GM19324 (cell line): Measurements from ENCODE around the gene TNFRSF6B.

ENCODE experiments used
- ATAC-seq: cut with Tn5 transposase; IDR thresholded peaks from one replicate; pipeline ENCODE4 v1.9.1; 2021; ENCODE audit warnings: mild to moderate bottlenecking, moderate library complexity; ENCODE audit not compliant: unreplicated experiment, low FRiP score

TNFRSF6B gene

DNA sequence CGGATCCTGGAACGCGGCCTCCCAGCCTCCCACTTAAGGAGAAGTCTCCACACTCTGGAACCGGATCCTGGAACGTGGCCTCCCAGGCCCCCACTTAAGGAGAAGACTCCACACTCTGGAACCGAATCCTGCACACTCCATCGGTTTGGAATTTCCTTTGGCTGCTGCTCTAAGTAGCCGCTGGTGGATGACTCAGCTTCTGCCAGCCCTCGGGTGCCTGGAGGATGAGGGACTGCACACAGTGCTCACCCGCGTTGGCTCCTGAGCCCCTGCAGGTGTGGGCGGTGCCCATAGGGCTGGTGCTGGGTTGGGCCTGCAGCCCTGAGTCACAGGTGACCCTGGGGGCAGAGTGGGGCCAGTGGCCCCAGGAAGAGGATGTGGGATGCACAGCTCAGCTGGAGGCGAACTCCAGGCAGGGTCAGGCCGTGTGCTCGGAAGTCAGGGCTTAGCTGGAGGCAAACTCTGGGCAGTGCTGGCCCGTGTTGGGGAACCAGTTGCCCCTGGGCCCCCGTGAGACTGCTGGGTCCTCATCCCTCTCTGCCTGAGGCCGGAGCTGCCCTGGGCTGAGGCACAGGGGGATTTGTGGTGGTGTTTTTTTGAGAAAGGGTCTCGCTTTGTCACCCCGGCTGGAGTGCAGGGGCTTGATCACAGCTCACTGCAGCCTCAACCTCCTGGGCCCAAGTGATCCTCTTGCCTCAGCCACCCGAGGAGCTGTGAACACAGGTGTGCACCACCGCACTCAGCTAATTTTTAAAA, 13.9 kb upstream of the TNFRSF6B start:
- no peak for ATAC-seq

- ATAC-seq = no peak
Observed at GRCh38 chr20:63685269-63686026, 11.0 kb upstream of the TNFRSF6B start.

DNA sequence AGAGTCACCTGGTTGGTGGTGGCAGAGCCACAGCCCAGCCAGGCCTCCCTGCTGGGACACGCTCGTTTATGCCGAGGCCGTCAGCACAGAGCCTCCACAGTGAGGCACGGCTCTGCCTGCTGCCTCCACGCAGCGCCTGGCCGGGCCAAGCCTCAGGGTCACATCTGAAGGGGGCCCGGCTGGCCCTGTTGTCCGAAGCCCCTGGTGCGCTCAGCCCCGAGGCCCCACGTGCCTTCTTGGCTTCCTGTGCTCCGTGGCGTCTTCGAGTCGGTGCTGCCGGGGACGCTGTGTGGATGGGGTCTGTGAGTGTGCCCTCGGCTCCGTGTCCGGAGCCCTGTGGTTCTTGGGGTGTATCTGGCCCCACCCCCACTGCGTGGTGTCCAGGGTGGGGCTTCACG, 10.4 kb upstream of the TNFRSF6B start:
- no peak for ATAC-seq

GRCh38 chr20:63686492-63687321, 9.7 kb upstream of the TNFRSF6B start:
- no peak for ATAC-seq

DNA sequence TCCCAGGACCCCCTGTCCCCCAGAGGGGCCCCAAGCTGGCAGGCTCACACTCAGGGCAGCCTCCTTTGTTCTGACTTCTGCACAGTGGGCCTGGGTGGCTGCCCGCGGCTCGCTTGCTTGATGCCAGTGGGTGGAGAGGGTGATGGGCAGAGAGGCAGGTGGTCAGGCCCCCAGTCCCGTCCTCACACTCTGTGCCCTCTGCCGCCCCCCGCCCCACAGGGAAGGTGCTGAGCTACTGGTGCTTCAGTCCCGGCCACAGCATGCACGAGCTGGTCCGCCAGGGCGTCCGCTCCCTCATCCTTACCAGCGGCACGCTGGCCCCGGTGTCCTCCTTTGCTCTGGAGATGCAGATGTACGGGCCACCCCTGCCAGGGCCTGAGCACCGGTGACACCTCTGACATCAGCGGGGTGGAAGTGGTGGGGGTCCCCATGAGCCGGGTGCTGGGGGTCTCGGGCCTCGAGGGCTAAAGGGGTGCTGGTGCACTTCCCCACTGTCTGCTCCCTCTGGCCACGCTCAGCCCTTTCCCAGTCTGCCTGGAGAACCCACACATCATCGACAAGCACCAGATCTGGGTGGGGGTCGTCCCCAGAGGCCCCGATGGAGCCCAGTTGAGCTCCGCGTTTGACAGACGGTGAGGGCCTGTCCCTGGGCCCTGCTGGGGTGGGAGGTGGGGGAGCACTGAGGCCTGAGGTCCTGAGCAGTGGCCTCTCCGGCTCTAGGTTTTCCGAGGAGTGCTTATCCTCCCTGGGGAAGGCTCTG, 8.9 kb upstream of the TNFRSF6B start:
- no peak for ATAC-seq

- ATAC-seq = no peak
Observed at GRCh38 chr20:63688228-63689045, 8.0 kb upstream of the TNFRSF6B start.

DNA sequence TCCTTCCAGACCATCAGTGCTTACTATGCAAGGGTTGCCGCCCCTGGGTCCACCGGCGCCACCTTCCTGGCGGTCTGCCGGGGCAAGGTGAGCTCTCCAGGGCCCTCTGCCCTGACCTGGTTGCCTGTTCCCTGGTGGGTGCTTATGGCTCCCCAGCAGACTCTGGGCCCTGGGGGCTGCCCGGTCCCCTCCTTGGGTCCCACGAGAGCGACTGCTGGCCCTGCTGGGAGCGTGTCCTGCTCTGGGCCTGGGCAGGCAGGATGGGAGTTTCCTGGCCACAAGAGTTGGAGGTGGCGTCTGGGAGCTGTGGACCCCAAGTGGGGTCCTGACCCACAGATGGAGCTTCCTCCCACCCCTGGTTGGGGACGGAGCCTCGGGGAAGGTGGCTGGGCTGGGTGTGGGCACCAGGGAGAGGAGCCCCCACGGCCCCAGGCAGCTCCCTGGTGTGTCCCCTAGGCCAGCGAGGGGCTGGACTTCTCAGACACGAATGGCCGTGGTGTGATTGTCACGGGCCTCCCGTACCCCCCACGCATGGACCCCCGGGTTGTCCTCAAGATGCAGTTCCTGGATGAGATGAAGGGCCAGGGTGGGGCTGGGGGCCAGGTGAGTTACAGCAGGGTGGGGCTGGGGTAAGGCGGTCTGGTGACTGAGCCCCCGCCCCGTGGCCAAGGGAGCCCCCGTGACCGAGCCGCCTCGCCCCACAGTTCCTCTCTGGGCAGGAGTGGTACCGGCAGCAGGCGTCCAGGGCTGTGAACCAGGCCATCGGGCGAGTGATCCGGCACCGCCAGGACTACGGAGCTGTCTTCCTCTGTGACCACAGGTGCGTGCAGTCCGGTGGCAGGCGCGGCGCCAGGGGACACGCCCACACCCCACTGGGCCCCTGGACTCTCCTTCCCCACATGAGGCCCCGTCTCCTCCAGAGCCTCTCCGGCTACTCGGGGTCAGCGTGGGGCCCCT, 7.1 kb upstream of the TNFRSF6B start:
- ATAC-seq = no peak

DNA sequence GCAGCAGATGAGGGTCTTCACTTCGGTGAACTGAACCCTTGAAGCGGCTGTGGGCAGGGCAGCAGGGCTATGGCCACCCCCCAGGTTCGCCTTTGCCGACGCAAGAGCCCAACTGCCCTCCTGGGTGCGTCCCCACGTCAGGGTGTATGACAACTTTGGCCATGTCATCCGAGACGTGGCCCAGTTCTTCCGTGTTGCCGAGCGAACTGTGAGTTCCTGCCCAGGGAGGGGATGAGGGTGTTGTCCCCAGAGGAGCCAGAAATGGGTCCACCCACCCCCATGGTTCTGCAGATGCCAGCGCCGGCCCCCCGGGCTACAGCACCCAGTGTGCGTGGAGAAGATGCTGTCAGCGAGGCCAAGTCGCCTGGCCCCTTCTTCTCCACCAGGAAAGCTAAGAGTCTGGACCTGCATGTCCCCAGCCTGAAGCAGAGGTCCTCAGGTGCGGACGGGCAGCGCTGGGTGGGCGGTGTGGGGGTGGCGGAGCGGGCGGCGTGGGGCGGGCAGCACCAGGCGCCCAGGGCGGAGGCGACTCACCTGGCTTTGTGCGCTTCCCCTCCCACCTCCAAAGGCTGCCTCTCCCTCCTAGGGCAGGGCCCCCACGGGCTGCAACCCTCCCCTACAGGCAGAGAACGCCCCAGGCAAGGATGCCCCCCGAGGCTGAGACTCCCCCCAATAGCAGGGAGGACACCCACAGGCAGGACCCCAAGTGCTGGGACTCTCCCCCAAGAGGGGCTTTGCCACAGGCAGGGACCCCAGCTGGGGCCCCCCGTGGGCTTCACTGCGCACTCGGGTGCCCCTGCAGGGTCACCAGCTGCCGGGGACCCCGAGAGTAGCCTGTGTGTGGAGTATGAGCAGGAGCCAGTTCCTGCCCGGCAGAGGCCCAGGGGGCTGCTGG, 6.2 kb upstream of the TNFRSF6B start:
- no peak for ATAC-seq

GRCh38 chr20:63690898-63691710, 5.3 kb upstream of the TNFRSF6B start:
- ATAC-seq = no peak

- no peak for ATAC-seq
Observed at GRCh38 chr20:63691711-63692435, 4.6 kb upstream of the TNFRSF6B start.

DNA sequence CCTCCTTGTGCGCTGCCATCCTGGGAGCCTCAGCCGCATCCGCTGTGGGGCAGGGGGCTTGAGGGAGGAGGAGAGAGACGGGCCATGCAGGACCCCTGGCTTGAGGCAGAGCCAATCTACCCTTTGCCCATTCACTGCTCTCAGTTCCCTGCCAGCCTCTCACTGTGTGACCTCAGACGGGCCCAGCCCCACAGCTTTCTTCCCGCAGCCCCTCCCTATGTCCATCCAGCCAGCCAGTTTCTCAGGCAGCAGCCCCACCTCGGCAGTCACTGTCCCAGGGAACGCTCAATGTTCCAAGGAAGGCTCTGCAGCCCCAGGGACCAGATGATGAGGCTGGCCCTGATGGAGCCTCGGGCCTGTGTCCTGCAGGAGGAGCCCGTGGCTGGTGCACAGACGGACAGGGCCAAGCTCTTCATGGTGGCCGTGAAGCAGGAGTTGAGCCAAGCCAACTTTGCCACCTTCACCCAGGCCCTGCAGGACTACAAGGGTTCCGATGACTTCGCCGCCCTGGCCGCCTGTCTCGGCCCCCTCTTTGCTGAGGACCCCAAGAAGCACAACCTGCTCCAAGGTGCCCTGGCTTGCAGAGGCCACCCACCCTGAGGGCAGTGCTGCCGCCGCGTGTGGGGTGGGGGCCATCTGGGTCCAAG, 3.9 kb upstream of the TNFRSF6B start:
- no peak for ATAC-seq

- no peak for ATAC-seq
Observed at GRCh38 chr20:63693083-63693732, 3.2 kb upstream of the TNFRSF6B start.

DNA sequence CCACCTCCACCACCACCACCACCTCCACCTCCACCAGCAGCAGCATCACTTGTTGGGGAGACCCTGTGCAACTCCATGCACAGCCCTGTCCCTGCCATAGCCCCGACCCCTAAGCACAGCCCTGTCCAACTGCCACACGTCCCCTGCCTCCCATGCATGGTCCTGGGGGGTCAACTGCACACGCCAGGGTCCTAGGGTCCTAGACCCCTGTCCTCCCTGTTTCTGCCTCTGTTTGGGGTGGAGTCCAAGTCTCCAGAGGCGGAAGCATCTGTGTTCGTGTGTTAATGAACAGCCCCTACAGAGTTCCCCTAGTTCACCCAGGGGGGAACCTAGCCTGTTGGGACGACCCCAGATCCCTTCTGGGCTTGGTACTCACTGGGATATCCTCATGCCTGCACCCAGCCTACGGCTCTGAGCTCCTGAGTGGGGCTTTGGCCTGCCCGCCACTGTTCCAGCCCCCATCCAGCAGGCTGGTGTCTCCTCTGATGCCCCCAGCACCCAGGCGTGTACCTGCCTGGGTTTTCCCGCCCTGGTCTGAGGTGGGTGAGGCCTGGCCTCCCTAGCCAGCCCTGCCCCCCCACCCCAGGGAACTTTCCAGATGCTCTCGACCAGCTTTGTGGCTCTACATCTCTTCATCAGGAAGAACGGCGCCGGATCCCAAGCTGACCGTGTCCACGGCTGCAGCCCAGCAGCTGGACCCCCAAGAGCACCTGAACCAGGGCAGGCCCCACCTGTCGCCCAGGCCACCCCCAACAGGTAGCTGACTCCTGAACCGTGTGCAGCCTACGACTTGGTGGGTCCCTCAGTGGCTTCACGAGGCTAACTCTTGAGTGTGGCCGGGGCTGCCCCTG, 2.5 kb upstream of the TNFRSF6B start:
- ATAC-seq = no peak
